ENCODE measurements around the gene FTH1. TPM values are rescaled to one million over a fixed set of nuclear protein-coding genes. Genes with fewer than 3 reads are reported as not detected.
A peak's percentile ranks its signal among the peaks of the same experiment; 100 is the strongest.

The FTH1 gene
- total and polyA plus RNA-seq, 2 of the 13 experiments (the other 11 are each of a cell fraction or from before 2014, with no cell fraction given) = 607 to 760 TPM

- peak; percentile 58; the same call in 1 of the 2 replicates for TF ChIP-seq ZNF512B (CRISPR knock-in tag; IDR thresholded peaks at IDR 0.05; ENCODE audit: borderline replicate concordance)
- peak; percentile 38; the same call in 1 of the 2 replicates for TF ChIP-seq ATF7-NPFF (CRISPR knock-in tag; IDR thresholded peaks at IDR 0.05; ENCODE audit: low read depth)
- peak; percentile 44 for TF ChIP-seq FOXC1 (CRISPR knock-in tag; IDR thresholded peaks at IDR 0.05; ENCODE audit: borderline replicate concordance)
- TF ChIP-seq ZC3H4 (CRISPR knock-in tag; IDR thresholded peaks at IDR 0.05; ENCODE audit: borderline replicate concordance) = peak; percentile 97
- TF ChIP-seq RXRA (CRISPR knock-in tag; IDR thresholded peaks at IDR 0.05) = peak; percentile 50; the same call in 1 of the 2 replicates
- no peak for TF ChIP-seq BCL3 (CRISPR knock-in tag; IDR thresholded peaks at IDR 0.05)
- TF ChIP-seq THAP9 (CRISPR knock-in tag; IDR thresholded peaks at IDR 0.05; ENCODE audit: borderline replicate concordance) = peak; percentile 57; the same call in 1 of the 2 replicates
- TF ChIP-seq ZNF768 (CRISPR knock-in tag; IDR thresholded peaks at IDR 0.05) = peak; percentile 75
- TF ChIP-seq ZBTB21 (CRISPR knock-in tag; IDR thresholded peaks at IDR 0.05) = no peak; the same call in 1 of the 2 replicates
- TF ChIP-seq DPF2 (CRISPR knock-in tag; IDR thresholded peaks at IDR 0.05; ENCODE audit: borderline replicate concordance, low read depth) = peak; percentile 62; the same call in 1 of the 2 replicates
- no peak for TF ChIP-seq MYNN (CRISPR knock-in tag; IDR thresholded peaks at IDR 0.05; ENCODE audit: low read depth)
- TF ChIP-seq HNRNPK (IDR thresholded peaks at IDR 0.05; ENCODE audit: low read depth, low read length, poor library complexity, severe bottlenecking) = no peak
- TF ChIP-seq ZNF441 (CRISPR knock-in tag; IDR thresholded peaks at IDR 0.05; ENCODE audit: borderline replicate concordance) = peak; percentile 16; the same call in 1 of the 2 replicates
- no peak for TF ChIP-seq ZNF770 (CRISPR knock-in tag; IDR thresholded peaks at IDR 0.05)
- peak; percentile 61; the same call in 1 of the 2 replicates for TF ChIP-seq BRD4 (CRISPR knock-in tag; IDR thresholded peaks at IDR 0.05)
- no peak for TF ChIP-seq ZFP36L1 (CRISPR knock-in tag; IDR thresholded peaks at IDR 0.05)
- no peak for TF ChIP-seq ZNF800 (CRISPR knock-in tag; IDR thresholded peaks at IDR 0.05)
These were observed 6.2 kb upstream of the FTH1 start (continued) for GRCh38 chr11:61973476-61974162.

Data from HepG2 (cell line).